ENCODE data around the gene CCDC86.

CCDC86 gene

GRCh38 chr11:60854140-60854846, 12.4 kb downstream of the CCDC86 start:
- no peak for DNase-seq

- DNase-seq: no peak
Observed at GRCh38 chr11:60854847-60855725, 13.2 kb downstream of the CCDC86 start.

GRCh38 chr11:60855726-60856633, 14.1 kb downstream of the CCDC86 start, which contains the start of gene PTGDR2:
Gene PTGDR2, minus strand, starts transcription at chr11:60855950. Its CDS starts 2,228 bp downstream, at chr11:60853722.
- no peak for DNase-seq

GRCh38 chr11:60857378-60858232, 15.7 kb downstream of the CCDC86 start:
- DNase-seq: no peak

GRCh38 chr11:60858236-60858635, 16.3 kb downstream of the CCDC86 start:
- no peak for DNase-seq

GRCh38 chr11:60858731-60859464, 17.0 kb downstream of the CCDC86 start:
- DNase-seq: no peak

- DNase-seq: no peak
Observed at GRCh38 chr11:60859616-60860250, 17.8 kb downstream of the CCDC86 start.

- no peak for DNase-seq
Observed at GRCh38 chr11:60860943-60861342, 19.0 kb downstream of the CCDC86 start.

- DNase-seq: no peak
Observed at GRCh38 chr11:60862171-60862570, 20.3 kb downstream of the CCDC86 start.

GRCh38 chr11:60863550-60864521, 21.9 kb downstream of the CCDC86 start:
- no peak for DNase-seq

- DNase-seq: no peak
Observed at GRCh38 chr11:60864856-60865513, 23.1 kb downstream of the CCDC86 start.

- peak; percentile 93 for DNase-seq
Observed at GRCh38 chr11:60866911-60867870, 25.3 kb downstream of the CCDC86 start, which contains the start of gene ZP1. Gene ZP1, plus strand, starts transcription at chr11:60867542. Its CDS starts 20 bp downstream, at chr11:60867562.

- DNase-seq: peak; percentile 53
Observed at GRCh38 chr11:60867871-60868681, 26.2 kb downstream of the CCDC86 start.

GRCh38 chr11:60868682-60869450, 27.0 kb downstream of the CCDC86 start:
- no peak for DNase-seq

- DNase-seq: no peak
Observed at GRCh38 chr11:60869451-60869825, 27.5 kb downstream of the CCDC86 start.

GRCh38 chr11:60870276-60870675, 28.4 kb downstream of the CCDC86 start:
- DNase-seq: peak; percentile 85
